ENCODE measurements around the gene BHLHE40. TPM values are rescaled to one million over a fixed set of nuclear protein-coding genes. Genes with fewer than 3 reads are reported as not detected.

The BHLHE40 gene
- total and polyA plus RNA-seq, 2 of the 13 experiments (the other 11 are each of a cell fraction or from before 2014, with no cell fraction given) = 1.8 to 51.0 TPM

DNA sequence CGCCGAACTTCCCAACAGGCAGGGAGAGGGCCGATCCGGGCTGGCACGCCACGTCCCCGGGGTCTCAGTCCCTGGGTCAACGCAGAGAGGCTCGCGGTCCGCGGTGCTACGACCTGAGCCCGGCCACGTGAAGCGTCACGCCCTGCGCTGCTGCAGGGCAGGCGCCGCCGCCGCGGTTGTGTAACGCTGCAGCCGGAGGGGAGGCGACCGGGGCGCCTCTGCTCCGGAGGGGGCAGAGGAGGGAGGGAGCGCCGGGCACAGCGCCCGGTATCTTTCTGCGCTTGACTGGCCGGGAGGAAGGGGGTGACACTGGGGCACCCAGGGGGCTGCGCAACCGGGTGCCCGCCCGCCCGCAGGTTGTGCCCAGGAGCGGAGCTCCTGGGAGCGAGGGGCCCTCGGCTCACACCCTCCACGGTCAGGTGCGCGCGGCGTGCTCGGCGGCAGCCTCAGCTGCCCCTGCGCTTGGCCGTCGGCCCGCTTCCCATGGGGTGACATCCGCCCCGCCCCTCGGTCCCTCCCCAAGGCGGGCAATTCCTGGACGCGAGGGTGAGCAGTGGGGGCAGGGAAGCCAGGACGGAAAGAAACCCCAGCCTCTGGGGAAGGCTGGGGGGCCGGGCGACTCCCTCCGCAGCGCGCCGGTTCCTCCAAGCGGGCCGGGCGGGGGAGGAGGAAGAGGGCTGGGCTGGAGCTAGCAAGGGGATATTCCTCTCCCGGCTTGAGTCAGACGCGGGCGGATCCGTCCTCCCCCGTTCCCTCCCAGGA, 852 bp upstream of the BHLHE40 start (continued):
- TF ChIP-seq HIVEP1 (CRISPR knock-in tag; IDR thresholded peaks at IDR 0.05) = peak; percentile 98
- peak; percentile 97 for TF ChIP-seq ZNF749 (CRISPR knock-in tag; IDR thresholded peaks at IDR 0.05; ENCODE audit: borderline replicate concordance)
- TF ChIP-seq DRAP1 (CRISPR knock-in tag; IDR thresholded peaks at IDR 0.05) = peak; percentile 77
- peak; percentile 53 for TF ChIP-seq ZNF441 (CRISPR knock-in tag; IDR thresholded peaks at IDR 0.05; ENCODE audit: borderline replicate concordance)
- TF ChIP-seq TARDBP (CRISPR knock-in tag; IDR thresholded peaks at IDR 0.05) = peak; percentile 92
- TF ChIP-seq GABPA (IDR thresholded peaks at IDR 0.05; ENCODE audit: low read depth, low read length) = no peak
- no peak for TF ChIP-seq GABPA (CRISPR knock-in tag; IDR thresholded peaks at IDR 0.05; ENCODE audit: low read depth)
- TF ChIP-seq MED13 (CRISPR knock-in tag; IDR thresholded peaks at IDR 0.05) = peak; percentile 90
- peak; percentile 73 for TF ChIP-seq HNF1B (CRISPR knock-in tag; IDR thresholded peaks at IDR 0.05)
- TF ChIP-seq ARID3A (IDR thresholded peaks at IDR 0.05; ENCODE audit: low read depth, low read length) = no peak
- peak; percentile 94 for TF ChIP-seq ATF7-NPFF (CRISPR knock-in tag; IDR thresholded peaks at IDR 0.05; ENCODE audit: low read depth)
- 0 out of 2 replicates have a peak, but pooled peaks have one; percentile 58 for TF ChIP-seq BRF2 (CRISPR knock-in tag; IDR thresholded peaks at IDR 0.05)
- TF ChIP-seq MLLT10 (CRISPR knock-in tag; IDR thresholded peaks at IDR 0.05) = no peak
- TF ChIP-seq, protein P1, sequence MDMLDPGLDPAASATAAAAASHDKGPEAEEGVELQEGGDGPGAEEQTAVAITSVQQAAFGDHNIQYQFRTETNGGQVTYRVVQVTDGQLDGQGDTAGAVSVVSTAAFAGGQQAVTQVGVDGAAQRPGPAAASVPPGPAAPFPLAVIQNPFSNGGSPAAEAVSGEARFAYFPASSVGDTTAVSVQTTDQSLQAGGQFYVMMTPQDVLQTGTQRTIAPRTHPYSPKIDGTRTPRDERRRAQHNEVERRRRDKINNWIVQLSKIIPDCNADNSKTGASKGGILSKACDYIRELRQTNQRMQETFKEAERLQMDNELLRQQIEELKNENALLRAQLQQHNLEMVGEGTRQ (IDR thresholded peaks at IDR 0.05; ENCODE audit: low read depth, low read length) = peak; percentile 45; the same call in 1 of the 2 replicates
- TF ChIP-seq, protein P1 (CRISPR knock-in tag; IDR thresholded peaks at IDR 0.05; ENCODE audit: borderline replicate concordance) = peak; percentile 57
- peak; percentile 47 to 61; a peak in 3 of 4 replicates for TF ChIP-seq HMGXB4 (CRISPR knock-in tag; IDR thresholded peaks at IDR 0.05; ENCODE audit: borderline replicate concordance in 1 of 2, low read depth in 1 of 2)
- TF ChIP-seq ZNF607 (CRISPR knock-in tag; IDR thresholded peaks at IDR 0.05; ENCODE audit: borderline replicate concordance) = peak; percentile 9; the same call in 1 of the 2 replicates
- peak; percentile 77 for TF ChIP-seq CBFB (CRISPR knock-in tag; IDR thresholded peaks at IDR 0.05)
- TF ChIP-seq ZNF883 (CRISPR knock-in tag; IDR thresholded peaks at IDR 0.05; ENCODE audit: not compliant biosample characterization) = peak; percentile 84
- peak; percentile 80; the same call in 1 of the 2 replicates for TF ChIP-seq POGZ (CRISPR knock-in tag; IDR thresholded peaks at IDR 0.05)
